Panc1 (cell line): Measurements from ENCODE around the gene MED28. TPM values are rescaled to one million over a fixed set of nuclear protein-coding genes. Genes with fewer than 3 reads are reported as not detected.

ENCODE experiments used
- ATAC-seq: fragments of 200-7000 bp; cut with Tn5 transposase; 2 replicates; pipeline ENCODE4 v1.9.1; 2020; ENCODE audit warnings: mild to moderate bottlenecking, moderate library complexity
- BruUV-seq: library from RNA; stranded (reverse); fragments of 400-500 nt; replicated peaks from 2 replicates; lab custom pipeline; 2021; lab: Mats Ljungman, UMichigan
- CTCF ChIA-PET: fragments of 300-600 bp; sonication (Branson Sonifier 250); formaldehyde crosslinking; loops from one replicate; lab custom pipeline; 2022; ENCODE audit warnings: antibody characterized with exemption; lab: Charles Lee
- POLR2A ChIA-PET: fragments of 300-600 bp; sonication (Branson Sonifier 250); formaldehyde crosslinking; loops from one replicate; lab custom pipeline; 2022; ENCODE audit warnings: antibody characterized with exemption; lab: Charles Lee
- DNase-seq: peaks from one replicate; pipeline ENCODE4 v3.0.0-alpha.2; 2010; ENCODE audit warnings: low read depth, low spot score
- H3K27ac ChIP-seq: 2 replicates; pipeline ENCODE4 v1.5.1; 2011; ENCODE audit warnings: mild to moderate bottlenecking, low read length, inconsistent platforms
- H3K27me3 ChIP-seq: fragments of 200-500 bp; sonication (Bioruptor generic); 2 replicates; pipeline ENCODE4 v1.6.0; 2014; ENCODE audit warnings: low read length, inconsistent platforms; ENCODE audit not compliant: control insufficient read depth, insufficient read depth
- H3K36me3 ChIP-seq: fragments of 200-500 bp; sonication (Bioruptor generic); 2 replicates; pipeline ENCODE4 v1.5.1; 2014; ENCODE audit warnings: inconsistent platforms, mild to moderate bottlenecking, low read length, moderate library complexity; ENCODE audit not compliant: control insufficient read depth, insufficient read depth
- H3K4me1 ChIP-seq: 2 replicates; pipeline ENCODE4 v1.5.1; 2011; ENCODE audit warnings: inconsistent platforms, mild to moderate bottlenecking, low read length, moderate library complexity; ENCODE audit not compliant: control insufficient read depth, insufficient read depth
- H3K4me3 ChIP-seq, 2 experiments: 2 replicates each; pipeline ENCODE4 v1.5.1; 2011 to 2012; ENCODE audit warnings: low read depth in 2 of 2, low read length in 2 of 2, mild to moderate bottlenecking in 2 of 2, inconsistent platforms in 1 of 2, moderate library complexity in 1 of 2
- H3K9me3 ChIP-seq: fragments of 200-500 bp; sonication (Bioruptor generic); 2 replicates; pipeline ENCODE4 v1.5.1; 2014; ENCODE audit warnings: low read depth, mild to moderate bottlenecking, inconsistent platforms, low read length, moderate library complexity; ENCODE audit not compliant: control insufficient read depth, insufficient read depth
- POLR2AphosphoS5 ChIP-seq: IDR thresholded peaks from 2 replicates; pipeline ENCODE4 v1.6.1; 2012; ENCODE audit warnings: mild to moderate bottlenecking, low read depth, low read length, moderate library complexity
- REST ChIP-seq, 2 experiments: IDR thresholded peaks; 2 replicates each; pipeline ENCODE4 v1.6.1; 2011 to 2012; ENCODE audit warnings: low read depth in 2 of 2, control low read depth in 1 of 2, low read length in 1 of 2, mild to moderate bottlenecking in 1 of 2, moderate library complexity in 1 of 2; ENCODE audit not compliant: insufficient read depth in 1 of 2
- SIN3A ChIP-seq: IDR thresholded peaks from 2 replicates; pipeline ENCODE4 v1.6.1; 2012; ENCODE audit warnings: low read depth, mild to moderate bottlenecking, low read length, moderate library complexity, borderline replicate concordance; ENCODE audit not compliant: insufficient read depth
- TCF7L2 ChIP-seq: IDR thresholded peaks from 2 replicates; pipeline ENCODE4 v1.6.1; 2011; ENCODE audit warnings: mild to moderate bottlenecking, low read depth, low read length, inconsistent platforms
- in situ Hi-C: cut with HindIII; loops from 2 replicates; pipeline ENCODE4 v1.10.0; 2016; ENCODE audit warnings: low sequenced_read_pairs, low pct_unique_long_range_greater_than_20kb
- intact Hi-C: fragments of 100-400 bp; cut with micrococcal nuclease; formaldehyde crosslinking; loops from one replicate; pipeline ENCODE4 v1.10.0; 2022; ENCODE audit not compliant: unreplicated experiment
- total RNA-seq: library from RNA; stranded (reverse); gene quantifications from one replicate; pipeline ENCODE4 v1.2.1, GENCODE V29; 2021; ENCODE audit not compliant: unreplicated experiment
- TF ChIP-seq, protein P1 (sequence below): fragments of 450-650 bp; IDR thresholded peaks from 2 replicates; pipeline ENCODE4 v1.5.1; 2017; ENCODE audit warnings: mild to moderate bottlenecking

The MED28 gene
- total RNA-seq, 1 experiment from 2014 or later: 32.1 TPM

GRCh38 chr4:17681281-17682221, 67.1 kb downstream of the MED28 start:
- H3K4me3 ChIP-seq: no peak overlapping the region
- intact Hi-C loops: no loop called here
- no peak overlapping the region for H3K27ac ChIP-seq
- no peak for ATAC-seq
- ChIA-PET CTCF (no interaction called here), POLR2A (no interaction called here)
- H3K27me3 ChIP-seq: no peaks in the 10 kb centered on the region
- no peaks in the 10 kb centered on the region for H3K9me3 ChIP-seq
- H3K36me3 ChIP-seq: no peaks in the 10 kb centered on the region
- no peak for DNase-seq
- TF ChIP-seq, protein P1, sequence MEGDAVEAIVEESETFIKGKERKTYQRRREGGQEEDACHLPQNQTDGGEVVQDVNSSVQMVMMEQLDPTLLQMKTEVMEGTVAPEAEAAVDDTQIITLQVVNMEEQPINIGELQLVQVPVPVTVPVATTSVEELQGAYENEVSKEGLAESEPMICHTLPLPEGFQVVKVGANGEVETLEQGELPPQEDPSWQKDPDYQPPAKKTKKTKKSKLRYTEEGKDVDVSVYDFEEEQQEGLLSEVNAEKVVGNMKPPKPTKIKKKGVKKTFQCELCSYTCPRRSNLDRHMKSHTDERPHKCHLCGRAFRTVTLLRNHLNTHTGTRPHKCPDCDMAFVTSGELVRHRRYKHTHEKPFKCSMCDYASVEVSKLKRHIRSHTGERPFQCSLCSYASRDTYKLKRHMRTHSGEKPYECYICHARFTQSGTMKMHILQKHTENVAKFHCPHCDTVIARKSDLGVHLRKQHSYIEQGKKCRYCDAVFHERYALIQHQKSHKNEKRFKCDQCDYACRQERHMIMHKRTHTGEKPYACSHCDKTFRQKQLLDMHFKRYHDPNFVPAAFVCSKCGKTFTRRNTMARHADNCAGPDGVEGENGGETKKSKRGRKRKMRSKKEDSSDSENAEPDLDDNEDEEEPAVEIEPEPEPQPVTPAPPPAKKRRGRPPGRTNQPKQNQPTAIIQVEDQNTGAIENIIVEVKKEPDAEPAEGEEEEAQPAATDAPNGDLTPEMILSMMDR: no peak
- TF ChIP-seq TCF7L2 (no peak), REST (IDR thresholded peaks at IDR 0.05; ENCODE audit: insufficient read depth in 1 of 2, low read depth in 2 of 2, low read length in 1 of 2) (no peak), POLR2AphosphoS5 (no peak), SIN3A (no peak)
- BruUV-seq: no TSS peak
- H3K4me1 ChIP-seq: no peaks in the 10 kb centered on the region
- in situ Hi-C loops: no loop called here

DNA sequence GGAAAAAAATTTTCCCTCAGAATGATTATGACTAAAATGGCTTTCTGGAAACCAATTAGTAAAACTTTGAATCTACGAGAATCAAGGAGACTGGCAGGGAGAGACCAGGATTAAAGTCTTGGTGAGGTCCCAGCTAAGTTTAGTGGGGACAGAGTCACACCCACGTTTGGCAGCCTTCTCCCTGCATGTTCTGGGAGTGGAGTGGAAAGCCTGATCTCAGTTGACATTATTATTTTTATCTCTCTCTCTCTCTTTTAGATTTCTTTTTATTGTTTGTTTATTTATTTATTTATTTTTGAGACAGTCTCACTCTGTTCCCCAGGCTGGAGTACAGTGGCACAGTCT, 67.8 kb downstream of the MED28 start:
- POLR2A ChIA-PET: no interaction called here
- BruUV-seq: no TSS peak
- intact Hi-C loops: no loop called here

More for the DNA sequence above, 67.8 kb downstream of the MED28 start:
- TF ChIP-seq POLR2AphosphoS5 (no peak), REST (IDR thresholded peaks at IDR 0.05; ENCODE audit: insufficient read depth in 1 of 2, low read depth in 2 of 2, low read length in 1 of 2) (no peak), TCF7L2 (no peak), SIN3A (no peak)
- TF ChIP-seq, protein P1: no peak
- no peaks in the 10 kb centered on the region for H3K9me3 ChIP-seq
- DNase-seq (no peak), ATAC-seq (no peak)
- CTCF ChIA-PET: no interaction called here
- H3K27me3 ChIP-seq: no peaks in the 10 kb centered on the region
- H3K27ac ChIP-seq: no peak overlapping the region
- in situ Hi-C loops: no loop called here
- no peaks in the 10 kb centered on the region for H3K4me1 ChIP-seq
- H3K4me3 ChIP-seq: no peak overlapping the region
- no peaks in the 10 kb centered on the region for H3K36me3 ChIP-seq
